ENCODE results near the gene DNAJB11. TPM values are rescaled to one million over a fixed set of nuclear protein-coding genes. Genes with fewer than 3 reads are reported as not detected.
A peak's percentile ranks its signal among the peaks of the same experiment; 100 is the strongest.

DNAJB11 gene
- polyA plus RNA-seq, 1 experiment: 56.2 TPM

- ChIA-PET CTCF (interaction anchor here (0.6 to 5.9 kb wide), 57 partner anchors 9 to 1102 kb away, joined by 3 to 186 read pairs (median 4); partner anchors contain the start of genes DNAJB11, ETV5, RFC4 and RPL39L), POLR2A (interaction anchor here (0.8 to 1.9 kb wide), 3 partner anchors 47 to 171 kb away, joined by 3 to 36 read pairs (median 4); partner anchors contain the start of genes DNAJB11 and EIF4A2)
- peak; percentile 92 for TF ChIP-seq CTCF (IDR thresholded peaks at IDR 0.05; ENCODE audit: low read depth, low read length)
- H3K4me3 ChIP-seq (ENCODE audit: low read depth, low read length): peak overlapping the region; percentile 49
- H3K9me3 ChIP-seq (ENCODE audit: control insufficient read depth, insufficient read depth, low read length): no peaks in the 10 kb centered on the region
- peak; percentile 93 for DNase-seq (ENCODE audit: low read depth, low spot score)
- no peak overlapping the region for H3K27ac ChIP-seq (ENCODE audit: low read depth, low read length)
- H3K27me3 ChIP-seq (ENCODE audit: control insufficient read depth, insufficient read depth, low read length): peaks cover 12% of the 10 kb centered on the region
Observed at GRCh38 chr3:186617036-186617946, 46.8 kb downstream of the DNAJB11 start.

DNA sequence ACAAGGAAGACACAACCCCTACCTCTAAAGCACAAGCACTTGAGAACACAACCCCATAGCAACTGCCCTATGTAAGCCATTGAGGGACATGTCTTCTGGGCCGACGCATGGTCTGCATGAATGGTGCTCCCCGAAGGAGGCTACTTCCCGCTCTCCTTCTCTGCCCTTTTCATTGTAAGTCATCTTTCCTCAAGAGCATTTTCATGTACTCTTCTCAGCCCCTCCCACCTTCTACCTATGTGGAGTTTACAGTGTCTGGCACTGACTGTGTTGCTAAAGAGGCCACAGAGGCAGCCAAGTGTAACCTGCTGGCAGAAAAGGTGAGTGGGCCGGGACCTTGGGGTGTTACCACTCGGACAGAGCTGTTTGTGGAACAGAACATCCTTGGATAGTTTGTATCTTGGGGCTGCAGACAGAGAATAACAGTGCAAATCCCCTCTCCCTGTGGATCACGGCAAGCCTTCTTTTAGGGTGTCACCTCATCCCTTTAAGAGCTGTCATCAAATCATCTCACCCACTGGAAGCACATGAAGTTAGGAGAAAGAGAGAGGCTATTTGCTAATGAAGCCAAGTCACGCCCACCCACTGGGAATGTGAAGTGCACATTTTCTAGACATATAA lies 47.9 kb downstream of the DNAJB11 start:
- Histone ChIP-seq H3K27me3 (ENCODE audit: control insufficient read depth, insufficient read depth, low read length) (peaks cover 8% of the 10 kb centered on the region), H3K9me3 (ENCODE audit: control insufficient read depth, insufficient read depth, low read length) (no peaks in the 10 kb centered on the region), H3K4me3 (ENCODE audit: low read depth, low read length) (no peak overlapping the region), H3K27ac (ENCODE audit: low read depth, low read length) (no peak overlapping the region)
- POLR2A ChIA-PET: no interaction called here
- CTCF ChIA-PET: interaction anchor here (1.0 to 5.7 kb wide), 8 partner anchors 13 to 675 kb away, joined by 4 to 186 read pairs (median 20); partner anchors contain the start of genes DNAJB11 and TBCCD1
- DNase-seq (ENCODE audit: low read depth, low spot score): no peak
- TF ChIP-seq CTCF (IDR thresholded peaks at IDR 0.05; ENCODE audit: low read depth, low read length): no peak

DNA sequence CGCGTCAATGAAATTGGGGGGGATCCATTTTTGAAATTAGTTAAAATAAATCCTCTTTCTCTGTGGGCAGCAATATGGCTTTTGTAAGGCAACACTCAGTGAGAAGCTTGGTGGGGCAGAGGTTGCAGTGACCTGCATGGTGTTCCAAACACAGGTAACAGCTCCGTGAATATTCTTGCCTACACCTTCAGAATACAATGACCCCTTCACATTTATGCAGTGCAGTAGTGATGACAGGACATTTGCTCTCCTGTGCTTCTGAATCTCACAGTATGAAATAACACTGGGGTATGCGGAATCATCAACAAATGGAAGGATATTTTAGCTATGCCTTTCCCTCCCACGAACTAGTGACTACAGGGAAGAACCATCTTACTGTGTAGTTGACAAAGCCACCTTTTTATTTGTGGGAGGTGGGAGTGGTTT lies 49.3 kb downstream of the DNAJB11 start:
- no peak for DNase-seq (ENCODE audit: low read depth, low spot score)
- CTCF ChIA-PET: interaction anchor here (0.7 kb wide), 1 partner anchor 80 kb away, joined by 4 read pairs; no protein-coding TSS in a partner anchor
- no peak for TF ChIP-seq CTCF (IDR thresholded peaks at IDR 0.05; ENCODE audit: low read depth, low read length)
- H3K27ac ChIP-seq (ENCODE audit: low read depth, low read length): no peak overlapping the region
- no peaks in the 10 kb centered on the region for H3K9me3 ChIP-seq (ENCODE audit: control insufficient read depth, insufficient read depth, low read length)
- H3K4me3 ChIP-seq (ENCODE audit: low read depth, low read length): no peak overlapping the region
- POLR2A ChIA-PET: no interaction called here
- H3K27me3 ChIP-seq (ENCODE audit: control insufficient read depth, insufficient read depth, low read length): peaks cover 2% of the 10 kb centered on the region

- CTCF ChIA-PET: interaction anchor here (0.7 kb wide), 1 partner anchor 80 kb away, joined by 4 read pairs; no protein-coding TSS in a partner anchor
- POLR2A ChIA-PET: no interaction called here
- Histone ChIP-seq H3K9me3 (ENCODE audit: control insufficient read depth, insufficient read depth, low read length) (no peaks in the 10 kb centered on the region), H3K27me3 (ENCODE audit: control insufficient read depth, insufficient read depth, low read length) (peaks cover 5% of the 10 kb centered on the region), H3K4me3 (ENCODE audit: low read depth, low read length) (no peak overlapping the region), H3K27ac (ENCODE audit: low read depth, low read length) (no peak overlapping the region)
- DNase-seq (ENCODE audit: low read depth, low spot score): no peak
- no peak for TF ChIP-seq CTCF (IDR thresholded peaks at IDR 0.05; ENCODE audit: low read depth, low read length)
Observed at GRCh38 chr3:186620213-186621092, 49.9 kb downstream of the DNAJB11 start.

Measured in AG04450 (cell line).